OCI-LY7 (cell line): ENCODE measurements around the gene IGFALS.

Experiments used
- CTCF ChIP-seq: fragments of 200-600 bp; sonication (generic); conservative IDR thresholded peaks from 2 replicates; pipeline ENCODE4 v1.5.1; 2014; ENCODE audit warnings: mild to moderate bottlenecking, antibody characterized with exemption, low read length, moderate library complexity, mixed read lengths
- EZH2phosphoT487 ChIP-seq: fragments of 200-600 bp; sonication (generic); IDR thresholded peaks from 2 replicates; pipeline ENCODE4 v1.6.1; 2018; ENCODE audit warnings: low read depth, borderline replicate concordance, mild to moderate bottlenecking, mixed run types, antibody characterized with exemption, low read length, moderate library complexity, mixed read lengths

DNA sequence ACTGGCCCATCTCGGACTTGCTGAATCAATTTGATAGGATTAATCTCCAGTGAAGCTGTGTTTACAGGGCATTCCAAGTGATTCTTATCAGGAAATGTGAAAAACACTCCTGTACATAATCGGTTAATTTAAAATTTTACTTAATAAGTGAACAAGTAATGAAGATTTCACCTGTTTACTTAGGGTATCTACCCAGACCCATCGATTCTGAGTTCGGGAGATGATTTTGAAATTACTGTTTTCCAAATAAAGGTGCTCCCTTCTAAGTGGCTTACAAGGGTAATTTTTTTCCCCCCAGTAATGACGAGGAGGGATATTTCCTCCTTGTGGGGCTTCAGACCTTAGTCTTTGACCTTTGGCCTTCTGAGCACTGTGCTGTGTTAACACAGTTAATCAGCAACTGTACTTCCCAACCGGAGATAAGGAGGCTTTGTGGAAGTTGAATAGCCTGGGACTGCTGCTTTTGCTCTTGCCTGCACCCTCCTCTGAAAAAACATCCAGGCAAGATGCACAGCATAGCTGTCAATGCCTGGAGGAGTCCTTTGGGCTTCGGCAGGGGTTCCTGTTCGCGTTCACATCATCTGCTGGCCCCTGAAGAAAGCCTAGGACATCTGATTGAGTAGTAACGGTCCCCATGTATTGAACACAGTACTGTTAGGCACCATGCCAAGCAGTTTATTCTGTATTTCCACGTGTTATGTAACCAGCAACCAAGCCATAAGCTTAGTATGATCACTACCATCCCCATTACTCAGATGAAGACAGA lies 35.3 kb upstream of the IGFALS start:
- TF ChIP-seq CTCF (no peak), EZH2phosphoT487 (no peak)
